GM12864 (cell line): ENCODE results near the gene METTL26.
"Not testable (repeated sequence)": the region's sequence is repeated elsewhere in the genome, so short reads cannot be mapped to it uniquely, and the experiment has no call there.

Experiments
- DNase-seq: peaks from one replicate; pipeline ENCODE4 v3.0.0-alpha.2; 2011; ENCODE audit warnings: low read depth
- H3K4me3 ChIP-seq: 2 replicates; pipeline ENCODE4 v1.5.1; 2011; ENCODE audit warnings: mild to moderate bottlenecking, low read depth, low read length, control low read depth
- TF ChIP-seq, protein P1 (sequence below): IDR thresholded peaks from 2 replicates; pipeline ENCODE4 v1.5.1; 2011; ENCODE audit warnings: low read depth, mild to moderate bottlenecking, moderate library complexity, low read length, control low read depth, inconsistent platforms; ENCODE audit errors: missing control alignments

Gene METTL26

GRCh38 chr16:609984-610383, 26.1 kb downstream of the METTL26 start:
- no peak overlapping the region for H3K4me3 ChIP-seq
- no peak for DNase-seq

DNA sequence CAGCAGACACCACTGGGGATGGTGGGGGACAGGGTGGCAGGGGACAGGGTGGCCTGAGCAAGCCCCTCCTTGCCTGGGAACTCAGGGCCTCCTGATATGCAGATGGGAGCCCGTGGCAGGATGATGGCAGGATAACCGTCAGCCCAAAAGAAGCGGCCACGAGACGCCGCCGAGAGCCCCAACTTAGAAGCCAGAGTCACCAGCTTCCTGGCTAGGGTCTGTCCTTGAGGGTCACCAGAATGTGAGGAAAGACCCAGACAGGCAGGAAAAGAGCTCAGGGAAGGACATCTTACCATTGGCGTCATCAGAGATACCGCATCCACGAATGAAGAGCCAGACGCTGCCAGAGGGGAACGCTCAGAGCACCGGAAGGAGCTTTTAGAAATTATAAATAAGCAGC, 26.8 kb downstream of the METTL26 start:
- TF ChIP-seq, protein P1, sequence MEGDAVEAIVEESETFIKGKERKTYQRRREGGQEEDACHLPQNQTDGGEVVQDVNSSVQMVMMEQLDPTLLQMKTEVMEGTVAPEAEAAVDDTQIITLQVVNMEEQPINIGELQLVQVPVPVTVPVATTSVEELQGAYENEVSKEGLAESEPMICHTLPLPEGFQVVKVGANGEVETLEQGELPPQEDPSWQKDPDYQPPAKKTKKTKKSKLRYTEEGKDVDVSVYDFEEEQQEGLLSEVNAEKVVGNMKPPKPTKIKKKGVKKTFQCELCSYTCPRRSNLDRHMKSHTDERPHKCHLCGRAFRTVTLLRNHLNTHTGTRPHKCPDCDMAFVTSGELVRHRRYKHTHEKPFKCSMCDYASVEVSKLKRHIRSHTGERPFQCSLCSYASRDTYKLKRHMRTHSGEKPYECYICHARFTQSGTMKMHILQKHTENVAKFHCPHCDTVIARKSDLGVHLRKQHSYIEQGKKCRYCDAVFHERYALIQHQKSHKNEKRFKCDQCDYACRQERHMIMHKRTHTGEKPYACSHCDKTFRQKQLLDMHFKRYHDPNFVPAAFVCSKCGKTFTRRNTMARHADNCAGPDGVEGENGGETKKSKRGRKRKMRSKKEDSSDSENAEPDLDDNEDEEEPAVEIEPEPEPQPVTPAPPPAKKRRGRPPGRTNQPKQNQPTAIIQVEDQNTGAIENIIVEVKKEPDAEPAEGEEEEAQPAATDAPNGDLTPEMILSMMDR = no peak
- DNase-seq = no peak
- H3K4me3 ChIP-seq = no peak overlapping the region

More at GRCh38 chr16:609984-610383, 26.1 kb downstream of the METTL26 start:
- TF ChIP-seq, protein P1 = no peak

DNA sequence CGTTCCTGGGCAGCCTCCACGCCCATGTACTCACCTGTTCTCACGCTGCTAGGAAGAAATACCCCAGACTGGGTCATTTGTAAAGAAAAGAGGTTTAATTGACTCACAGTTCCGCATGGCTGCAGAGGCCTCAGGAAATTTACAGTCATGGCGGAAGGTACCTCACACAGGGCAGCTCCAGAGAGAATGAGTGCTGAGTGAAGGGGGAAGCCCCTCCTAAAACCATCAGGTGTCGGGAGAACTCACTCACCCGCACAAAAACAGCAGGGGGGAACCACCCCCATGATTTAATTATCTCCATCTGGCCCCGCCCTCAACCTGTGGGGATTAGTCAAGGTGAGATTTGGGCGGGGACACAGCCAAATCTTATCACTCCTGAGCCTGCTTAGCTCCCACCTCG, 28.1 kb downstream of the METTL26 start:
- H3K4me3 ChIP-seq = no peak overlapping the region
- DNase-seq = no peak
- TF ChIP-seq, protein P1 = no peak

DNA sequence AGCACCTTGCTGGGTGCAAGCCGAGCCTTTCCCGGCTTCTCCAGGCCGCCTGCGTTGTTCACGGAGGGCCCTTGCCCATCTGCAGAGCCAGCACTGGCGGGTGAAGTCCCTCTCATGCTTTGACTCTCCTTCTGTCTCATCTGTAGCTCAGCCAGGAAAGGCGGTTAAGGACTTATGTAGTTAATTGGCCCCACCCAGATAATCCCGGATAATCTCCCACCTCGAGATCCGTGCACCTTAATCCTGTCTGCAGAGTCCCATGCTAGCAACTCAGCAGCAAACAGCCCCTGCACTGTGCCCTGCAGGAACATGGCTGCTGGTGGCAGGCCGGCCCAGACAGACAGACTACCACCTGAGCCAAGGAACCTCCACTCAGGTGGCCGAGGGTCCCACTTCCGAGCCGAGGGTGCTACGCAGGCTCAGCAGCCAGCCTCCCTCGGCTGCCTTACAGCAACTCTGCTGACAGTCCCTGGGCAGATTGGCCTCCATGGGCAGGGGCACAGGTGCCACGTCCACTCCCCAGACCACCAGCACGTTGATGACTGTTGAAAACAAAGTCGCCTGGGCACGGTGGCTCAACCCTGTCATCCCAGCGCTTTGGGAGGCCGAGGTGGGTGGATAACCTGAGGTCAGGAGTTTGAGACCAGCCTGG, 29.3 kb downstream of the METTL26 start:
- H3K4me3 ChIP-seq = no peak overlapping the region
- TF ChIP-seq, protein P1 = no peak
- no peak for DNase-seq

DNA sequence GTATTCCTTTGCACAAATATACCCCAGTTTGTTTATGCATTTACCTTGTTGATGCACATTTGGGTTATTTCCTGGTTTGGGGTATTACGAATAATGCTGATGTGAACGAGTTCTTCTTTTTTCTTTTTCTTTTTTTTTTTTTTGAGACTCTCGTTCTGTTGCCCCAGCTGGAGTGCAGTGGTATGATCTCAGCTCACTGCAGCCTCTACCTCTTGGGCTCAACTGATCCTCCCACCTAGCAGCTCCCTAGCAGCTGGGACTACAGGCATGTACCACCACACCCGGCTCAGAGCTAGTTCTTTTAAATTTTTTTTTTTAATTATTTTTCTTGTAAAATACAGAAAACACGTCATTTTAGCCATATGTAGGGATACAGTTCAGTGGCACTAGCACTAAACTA, 32.2 kb downstream of the METTL26 start:
- DNase-seq = no peak
- no peak overlapping the region for H3K4me3 ChIP-seq
- TF ChIP-seq, protein P1 = no peak

DNA sequence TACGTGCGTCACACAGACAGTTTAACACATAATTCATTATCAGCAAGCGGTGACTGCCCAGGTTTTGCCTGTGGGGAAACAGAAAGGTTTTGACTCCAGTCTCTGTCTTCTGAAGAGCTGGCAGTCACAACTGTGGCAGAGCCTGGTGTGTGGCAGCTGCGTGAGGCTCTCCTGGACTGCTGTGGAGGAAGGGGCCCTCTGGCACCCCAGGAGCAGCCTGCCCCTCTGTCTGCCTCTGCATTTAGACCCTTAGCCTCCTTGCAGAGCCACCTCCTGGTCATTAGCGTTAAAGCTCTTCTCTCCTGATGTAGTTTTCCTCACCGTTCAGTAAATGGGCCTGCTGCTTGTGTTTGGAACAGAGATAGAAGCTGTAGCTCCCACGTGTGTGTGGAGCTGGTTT, 35.3 kb downstream of the METTL26 start:
- TF ChIP-seq, protein P1 = peak; percentile 6
- no peak for DNase-seq
- no peak overlapping the region for H3K4me3 ChIP-seq

DNA sequence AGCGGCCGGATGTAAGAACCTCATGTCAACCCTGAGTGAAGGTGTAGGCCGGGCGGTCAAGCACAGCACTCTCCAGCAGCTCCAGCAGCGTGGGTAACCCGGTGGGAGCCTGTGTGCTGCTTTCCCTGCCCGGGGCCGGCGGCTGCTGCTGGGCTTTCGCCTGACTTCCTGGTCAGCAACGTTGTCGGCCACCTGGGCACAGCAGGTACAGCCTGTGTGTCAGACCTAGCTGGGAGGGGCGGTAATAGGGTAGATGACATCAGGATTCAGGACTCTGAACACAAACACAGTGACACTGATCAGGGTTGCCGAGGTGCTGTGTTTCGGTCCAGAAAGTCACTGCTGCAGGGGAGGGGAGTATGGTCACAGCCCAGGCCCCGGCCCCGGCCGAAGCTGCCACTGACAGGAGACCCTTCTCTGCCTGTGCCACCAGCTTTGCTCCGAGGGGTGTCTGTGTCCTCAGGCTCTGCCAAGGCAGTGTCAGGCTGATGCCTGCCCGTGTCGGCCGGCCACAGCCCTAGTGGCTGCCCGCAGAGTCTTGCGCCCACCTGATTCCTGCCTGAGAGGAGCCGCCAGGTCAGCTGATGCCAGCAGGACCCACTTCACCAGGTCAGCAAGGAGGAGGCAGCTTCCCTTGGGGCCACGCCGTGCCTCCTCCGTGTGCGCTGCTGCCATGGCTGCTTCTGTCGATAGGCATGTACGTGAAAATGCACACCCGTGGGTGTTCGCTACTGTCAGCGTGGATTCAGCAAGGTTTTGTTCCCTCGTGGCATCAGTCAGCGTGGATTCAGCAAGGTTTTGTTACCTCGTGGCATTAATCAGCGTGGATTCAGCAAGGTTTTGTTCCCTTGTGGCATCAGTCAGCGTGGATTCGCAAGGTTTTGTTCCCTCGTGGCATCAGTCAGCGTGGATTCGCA, 37.0 kb downstream of the METTL26 start:
- TF ChIP-seq, protein P1 = no peak
- DNase-seq = no peak
- no peak overlapping the region for H3K4me3 ChIP-seq

GRCh38 chr16:597655-598054, 38.5 kb downstream of the METTL26 start:
- not testable (repeated sequence) for H3K4me3 ChIP-seq, DNase-seq
